Stomach (tissue), 9 donors: ENCODE results near the gene WDR64. TPM values are rescaled to one million over a fixed set of nuclear protein-coding genes. Genes with fewer than 3 reads are reported as not detected.
"Not testable (repeated sequence)": the region's sequence is repeated elsewhere in the genome, so short reads cannot be mapped to it uniquely, and the experiment has no call there.

Source experiments
- DNase-seq, 2 donors: peaks; one replicate each; pipeline versions ENCODE4 v3.0.0 to v3.0.0-alpha.2; 2013 to 2019
- H3K27ac ChIP-seq, 5 donors: fragments of 200-600 bp in 4 of 5; sonication (generic) in 4 of 5; one replicate each; pipeline ENCODE4 v1.5.1; 2013 to 2019; ENCODE audit warnings: mild to moderate bottlenecking in 1 of 5, moderate library complexity in 1 of 5
- H3K27me3 ChIP-seq, 3 donors: fragments of 200-600 bp; sonication (generic); one replicate each; pipeline ENCODE4 v1.5.1; 2017 to 2019; ENCODE audit warnings: mixed run types in 1 of 3
- H3K36me3 ChIP-seq, 4 donors: fragments of 200-600 bp; sonication (generic); 1 replicate in 3 of 4; 2 replicates in 1 of 4; pipeline ENCODE4 v1.5.1; 2016 to 2019
- H3K4me1 ChIP-seq, 4 donors: fragments of 200-600 bp; sonication (generic); one replicate each; pipeline ENCODE4 v1.5.1; 2016 to 2019
- H3K4me3 ChIP-seq, 4 donors: fragments of 200-600 bp; sonication (generic) in 3 of 4; one replicate each; pipeline ENCODE4 v1.5.1; 2016 to 2019; ENCODE audit warnings: mild to moderate bottlenecking in 1 of 4
- H3K9me3 ChIP-seq, 4 donors: fragments of 200-600 bp; sonication (generic); one replicate each; pipeline ENCODE4 v1.5.1; 2016 to 2019
- CTCF ChIP-seq, 7 experiments: fragments of 450-650 bp in 4 of 7; fragments of 200-600 bp in 3 of 7; sonication (generic) in 3 of 7; IDR thresholded peaks; one replicate each; pipeline ENCODE4 v1.5.1; 2016 to 2019; ENCODE audit warnings: antibody characterized with exemption in 7 of 7, control low read depth in 2 of 7, mild to moderate bottlenecking in 1 of 7
- EP300 ChIP-seq: sonication (generic); formaldehyde crosslinking; IDR thresholded peaks from one replicate; pipeline ENCODE4 v1.6.1; 2017; ENCODE audit warnings: antibody characterized with exemption
- POLR2A ChIP-seq, 4 donors: fragments of 450-650 bp; IDR thresholded peaks; one replicate each; pipeline ENCODE4 v1.6.1; 2016; ENCODE audit warnings: antibody characterized with exemption in 4 of 4, control low read depth in 2 of 4, mild to moderate bottlenecking in 1 of 4, moderate library complexity in 1 of 4
- POLR2AphosphoS5 ChIP-seq, 3 donors: sonication (generic); formaldehyde crosslinking; IDR thresholded peaks; one replicate each; pipeline ENCODE4 v1.6.1; 2016; ENCODE audit warnings: antibody characterized with exemption in 3 of 3
- WGBS, 5 donors: extraction: QIAGEN DNeasy Blood & Tissue Kit in 3 of 5; methylation state at CpG; one replicate each; pipeline versions ENCODE4 v1.1.5 to v1.1.7; 2013 to 2018; 5-methylcytosine and 5-hydroxymethylcytosine counted together
- intact Hi-C: fragments of 100-400 bp; cut with DNase I; formaldehyde crosslinking; loops from one replicate; pipeline ENCODE4 v1.15.1; 2023; ENCODE audit warnings: low total_unique reads
- polyA plus RNA-seq, 3 donors: library from polyadenylated mRNA; stranded (reverse); fragments of 200-250 nt; gene quantifications; one replicate each; pipeline ENCODE4 v1.2.3, GENCODE V29; 2013
- total RNA-seq, 5 donors: library from RNA; depleted of rRNA; stranded (reverse); fragments of >200 nt; gene quantifications; one replicate each; pipeline versions ENCODE4 v1.1.0 to v1.2.3, GENCODE V29; 2014 to 2016
- donor health status: healthy with polysubstance abuse.
- donor health status: Bipolar disorder and iron deficiency.
- donor health status: healthy.

WDR64 gene
- total and polyA plus RNA-seq, 8 donors, result 0.61 TPM; not detected in 7

GRCh38 chr1:241789061-241789460 lies 137.0 kb downstream of the WDR64 start:
- TF ChIP-seq POLR2AphosphoS5 (IDR thresholded peaks at IDR 0.05) (no peak), CTCF (IDR thresholded peaks at IDR 0.05) (no peak), POLR2A (IDR thresholded peaks at IDR 0.05) (no peak), EP300 (no peak)
- Histone ChIP-seq H3K27ac (no peak overlapping the region), H3K36me3 (no peaks in the 10 kb centered on the region), H3K4me3 (no peak overlapping the region), H3K9me3 (no peaks in the 10 kb centered on the region), H3K27me3 (no peaks in the 10 kb centered on the region), H3K4me1 (no peaks in the 10 kb centered on the region)
- WGBS, 5 donors, result 89 to 95% (median 93%) methylated on average over 2 of the region's 2 CpGs
- DNase-seq, result no peak
- intact Hi-C loops, result no loop called here

- intact Hi-C loops, result no loop called here
- DNase-seq, result no peak
- Histone ChIP-seq H3K36me3 (no peaks in the 10 kb centered on the region), H3K27me3 (no peaks in the 10 kb centered on the region), H3K27ac (no peak overlapping the region), H3K9me3 (no peaks in the 10 kb centered on the region), H3K4me3 (no peak overlapping the region), H3K4me1 (no peaks in the 10 kb centered on the region)
- TF ChIP-seq POLR2A (IDR thresholded peaks at IDR 0.05) (no peak), CTCF (IDR thresholded peaks at IDR 0.05) (no peak), POLR2AphosphoS5 (IDR thresholded peaks at IDR 0.05) (no peak), EP300 (no peak)
- WGBS, 5 donors, result 88 to 100% (median 97%) methylated on average over 1 of the region's 1 CpG
Observed at GRCh38 chr1:241799416-241799815, 147.3 kb downstream of the WDR64 start.

- WGBS, 5 donors, result 57 to 75% (median 63%) methylated on average over 3 of the region's 3 CpGs
- H3K4me1 ChIP-seq, result no peaks in the 10 kb centered on the region
- H3K27me3 ChIP-seq, result no peaks in the 10 kb centered on the region
- intact Hi-C loops, result no loop called here
- no peak overlapping the region for H3K27ac ChIP-seq
- no peak for DNase-seq
- TF ChIP-seq CTCF (IDR thresholded peaks at IDR 0.05) (no peak), POLR2A (IDR thresholded peaks at IDR 0.05) (no peak), POLR2AphosphoS5 (IDR thresholded peaks at IDR 0.05) (no peak), EP300 (no peak)
- H3K9me3 ChIP-seq, result no peaks in the 10 kb centered on the region
- no peak overlapping the region for H3K4me3 ChIP-seq
- no peaks in the 10 kb centered on the region for H3K36me3 ChIP-seq
Observed at GRCh38 chr1:241800640-241801039, 148.6 kb downstream of the WDR64 start.

- H3K36me3 ChIP-seq, result no peaks in the 10 kb centered on the region
- no peak overlapping the region for H3K4me3 ChIP-seq
- DNase-seq, result no peak
- H3K4me1 ChIP-seq, result no peaks in the 10 kb centered on the region
- no peaks in the 10 kb centered on the region for H3K27me3 ChIP-seq
- 61 to 77% (median 70%) methylated on average over 3 of the region's 3 CpGs for WGBS, 5 donors
- intact Hi-C loops, result no loop called here
- TF ChIP-seq EP300 (no peak), POLR2A (IDR thresholded peaks at IDR 0.05) (no peak), CTCF (IDR thresholded peaks at IDR 0.05) (no peak), POLR2AphosphoS5 (IDR thresholded peaks at IDR 0.05) (no peak)
- H3K9me3 ChIP-seq, result no peaks in the 10 kb centered on the region
- no peak overlapping the region for H3K27ac ChIP-seq
Observed at GRCh38 chr1:241802863-241803262, 150.8 kb downstream of the WDR64 start.

- H3K27me3 ChIP-seq, H3K27ac ChIP-seq, H3K36me3 ChIP-seq, intact Hi-C loops, H3K4me3 ChIP-seq, H3K4me1 ChIP-seq, DNase-seq, H3K9me3 ChIP-seq: not testable (repeated sequence)
- 75 to 84% (median 83%) methylated on average over 4 of the region's 4 CpGs for WGBS, 5 donors
Observed at GRCh38 chr1:241804706-241805105, 152.6 kb downstream of the WDR64 start.
